Astrocyte of the hippocampus (primary cell): Measurements from ENCODE around the gene MAN1C1.
"Not testable (repeated sequence)": the region's sequence is repeated elsewhere in the genome, so short reads cannot be mapped to it uniquely, and the experiment has no call there.

Experiments
- DNase-seq: peaks from one replicate; pipeline ENCODE4 v3.0.0; 2011; ENCODE audit warnings: low read depth, low spot score

The MAN1C1 gene

DNA sequence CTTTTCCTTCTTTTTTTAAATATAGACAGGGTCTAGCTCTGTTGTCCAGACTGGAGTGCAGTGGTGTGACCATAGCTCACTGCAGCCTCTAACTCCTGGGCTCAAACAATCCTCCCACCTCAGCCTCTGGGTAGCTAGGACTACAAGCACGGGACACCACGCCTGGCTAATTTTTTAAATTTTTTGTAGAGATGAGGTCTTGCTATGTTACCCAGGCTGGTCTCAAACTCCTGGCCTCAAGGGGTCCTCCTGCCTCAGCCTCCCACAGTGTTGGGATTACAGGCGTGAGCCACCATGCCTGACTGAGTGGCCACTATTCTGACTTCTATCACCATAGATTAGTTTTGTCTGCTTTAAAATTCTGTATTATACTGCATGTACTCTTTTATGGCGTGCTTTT, 80.1 kb downstream of the MAN1C1 start:
- DNase-seq = not testable (repeated sequence)

DNA sequence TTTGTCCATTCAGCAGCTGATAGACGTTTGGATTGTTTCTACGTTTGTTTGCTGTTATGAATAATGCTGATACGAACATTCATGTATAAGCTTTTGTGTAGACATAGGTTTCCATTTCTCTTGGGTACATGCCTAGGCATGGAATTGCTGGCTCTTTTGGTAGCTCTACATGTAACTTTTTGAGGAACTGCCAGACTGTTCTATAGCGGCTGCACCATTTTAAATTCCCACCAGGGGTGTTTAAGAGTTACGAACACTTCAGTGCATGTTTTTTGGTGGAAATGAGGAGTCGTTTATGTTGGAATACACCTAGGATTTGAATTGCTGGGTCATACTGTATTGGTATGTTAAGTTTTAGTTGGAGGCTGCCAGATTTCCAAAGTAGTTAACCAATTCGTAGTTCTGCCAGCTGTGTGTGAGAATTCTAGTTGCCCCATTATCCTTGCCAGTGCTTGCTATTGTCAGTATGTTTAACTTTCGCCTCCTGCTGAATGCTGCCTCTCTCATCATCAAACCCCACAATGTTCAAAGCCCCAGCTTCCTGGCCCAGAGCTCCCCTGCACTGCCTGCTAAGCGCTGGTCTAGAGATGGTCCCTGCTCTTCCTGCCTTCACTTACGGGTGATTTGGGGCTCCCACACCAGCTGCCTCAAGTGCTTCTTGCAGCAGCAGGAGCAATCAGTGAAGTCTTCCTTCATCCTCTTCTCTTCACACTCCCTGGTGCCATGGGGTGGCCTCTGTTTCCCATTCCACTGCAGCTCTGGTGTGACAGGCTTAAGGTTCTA, 81.0 kb downstream of the MAN1C1 start:
- no peak for DNase-seq

DNA sequence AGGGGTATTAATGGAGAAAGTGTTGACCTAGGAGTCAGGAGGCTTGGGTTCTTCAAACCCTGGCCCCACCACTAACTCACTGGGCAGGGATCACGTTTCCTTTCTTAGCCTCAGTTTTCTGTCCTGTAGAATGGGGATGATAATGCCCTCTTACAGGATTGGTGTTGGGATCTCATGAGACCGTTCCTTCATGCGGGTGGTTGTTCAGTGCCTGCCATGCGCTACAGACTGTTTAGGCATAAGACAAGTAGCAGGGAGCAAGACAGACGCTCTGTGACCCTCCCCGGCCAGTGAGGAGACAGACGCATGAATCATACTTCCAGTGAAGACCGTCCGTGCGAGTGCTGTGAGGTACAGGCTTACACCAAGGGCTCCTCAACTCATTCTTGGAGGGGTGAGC, 81.7 kb downstream of the MAN1C1 start:
- no peak for DNase-seq

DNA sequence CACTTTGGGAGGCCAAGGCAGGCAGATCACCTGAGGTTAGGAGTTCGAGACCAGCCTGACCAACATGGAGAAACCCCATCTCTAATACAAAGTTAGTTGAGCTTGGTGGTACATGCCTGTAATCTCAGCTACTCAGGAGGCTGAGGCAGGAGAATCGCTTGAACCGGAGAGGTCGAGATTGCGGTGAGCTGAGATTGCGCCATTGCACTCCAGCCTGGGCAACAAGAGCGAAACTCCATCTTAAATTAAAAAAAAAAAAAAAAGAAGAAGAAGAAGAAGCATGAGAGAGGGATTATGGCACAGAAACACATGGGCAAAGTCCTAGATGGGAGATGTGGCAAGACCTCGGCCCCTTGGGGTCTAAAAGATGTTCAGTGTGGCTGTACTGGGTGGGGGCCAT, 82.5 kb downstream of the MAN1C1 start:
- not testable (repeated sequence) for DNase-seq

DNA sequence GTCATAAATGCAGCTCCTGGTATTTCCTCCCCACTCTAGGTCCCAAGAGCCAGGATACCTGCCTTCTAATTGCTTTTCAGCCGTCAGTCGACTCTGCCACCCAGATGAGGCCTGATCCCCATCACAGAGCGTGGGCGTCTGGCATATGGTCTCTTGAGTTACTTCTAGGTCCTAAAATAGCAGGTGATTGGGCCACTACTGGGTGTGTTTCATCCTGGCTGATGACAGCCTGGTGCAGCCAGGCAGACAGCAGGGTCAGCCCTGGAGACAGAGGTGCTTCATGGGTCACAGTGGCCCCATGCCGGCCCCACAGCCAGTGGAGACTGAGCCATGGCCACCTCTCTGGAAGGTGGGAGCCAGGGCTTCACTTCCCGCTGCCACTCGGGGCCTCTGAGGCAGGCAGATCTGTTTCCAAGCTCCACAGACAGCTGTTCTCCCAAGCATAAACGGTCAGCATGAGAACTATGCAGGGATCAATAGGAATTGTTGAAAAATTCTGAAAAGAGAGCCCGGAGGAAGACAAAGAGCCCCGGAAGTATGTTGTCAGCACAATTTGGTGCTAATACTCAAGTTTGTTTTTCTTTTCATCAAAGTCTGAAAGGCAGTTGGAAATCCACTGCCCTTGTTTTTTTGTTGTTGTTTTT, 83.0 kb downstream of the MAN1C1 start:
- DNase-seq = no peak

DNA sequence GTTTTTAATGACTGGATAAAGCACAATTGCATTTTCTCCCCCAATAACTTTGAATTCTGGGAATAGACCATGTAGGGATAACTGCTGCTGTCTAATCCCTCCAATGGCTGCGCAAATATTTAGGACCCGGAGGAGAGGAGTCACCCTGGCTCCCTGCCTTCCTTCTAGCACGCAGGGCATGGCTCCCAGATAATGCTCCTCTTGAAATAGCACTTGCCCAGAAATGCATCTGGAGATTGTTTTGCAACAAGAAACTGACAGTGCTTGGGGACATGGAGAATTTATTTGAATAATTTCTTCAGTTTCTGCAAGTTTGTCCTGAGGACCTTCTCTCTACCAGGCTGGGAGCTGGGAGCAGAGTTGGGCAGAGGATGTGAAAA, 83.5 kb downstream of the MAN1C1 start:
- peak; percentile 39 for DNase-seq

DNA sequence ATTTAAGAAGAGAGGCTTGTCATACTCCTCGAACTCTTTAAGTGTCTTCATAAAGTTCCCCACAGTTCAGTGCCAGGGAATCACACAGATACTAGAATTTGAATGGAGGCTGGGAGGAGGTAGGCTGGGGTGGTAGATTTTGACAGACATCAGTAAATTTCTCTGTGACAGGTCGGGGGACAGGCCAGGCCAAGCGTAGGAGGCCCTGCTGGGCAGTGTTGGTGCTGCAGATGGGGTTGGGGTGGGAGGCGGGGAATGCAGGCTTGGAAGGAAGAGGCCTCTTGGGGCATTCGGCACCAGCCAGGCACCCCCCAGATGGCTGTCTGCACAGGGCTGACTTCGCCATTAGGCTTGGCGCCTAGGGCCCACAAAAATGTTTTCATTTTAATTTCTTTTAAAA, 84.0 kb downstream of the MAN1C1 start:
- no peak for DNase-seq

DNA sequence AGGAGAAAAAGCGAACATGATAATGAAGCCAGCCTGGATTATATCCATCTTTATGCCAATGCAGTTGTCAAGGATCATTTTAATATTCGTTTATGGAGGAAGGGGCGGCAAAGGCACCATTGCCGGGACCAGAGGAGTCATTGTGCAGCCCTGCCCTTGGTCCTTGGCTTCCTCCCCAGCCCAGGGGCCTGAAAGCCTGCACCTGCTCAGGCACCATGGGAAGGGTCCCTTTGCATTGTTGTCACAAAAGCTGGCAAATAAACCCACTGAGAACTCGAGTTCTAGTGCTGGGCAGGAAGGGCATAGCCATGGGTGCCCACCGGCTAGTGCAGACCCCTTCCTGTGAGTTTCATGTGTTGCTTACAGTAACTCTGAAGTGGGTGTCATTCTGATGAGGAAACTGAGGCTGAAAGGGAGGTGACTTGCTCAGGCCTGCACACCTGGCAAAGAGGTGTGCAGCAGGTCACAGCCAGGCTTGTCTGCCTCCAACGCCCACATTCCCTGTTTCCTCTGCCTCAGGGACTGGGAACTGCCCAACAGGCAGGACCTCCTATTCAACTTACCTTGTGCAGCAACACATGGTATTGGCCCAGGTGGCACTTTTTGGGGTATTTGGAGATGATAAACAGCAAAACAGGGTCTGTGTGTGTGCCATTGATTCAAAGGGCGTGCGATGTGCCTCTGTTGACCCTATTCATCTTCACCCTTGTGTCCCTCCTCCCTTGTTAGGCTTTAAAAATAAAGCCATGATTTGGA, 84.6 kb downstream of the MAN1C1 start:
- DNase-seq = no peak

DNA sequence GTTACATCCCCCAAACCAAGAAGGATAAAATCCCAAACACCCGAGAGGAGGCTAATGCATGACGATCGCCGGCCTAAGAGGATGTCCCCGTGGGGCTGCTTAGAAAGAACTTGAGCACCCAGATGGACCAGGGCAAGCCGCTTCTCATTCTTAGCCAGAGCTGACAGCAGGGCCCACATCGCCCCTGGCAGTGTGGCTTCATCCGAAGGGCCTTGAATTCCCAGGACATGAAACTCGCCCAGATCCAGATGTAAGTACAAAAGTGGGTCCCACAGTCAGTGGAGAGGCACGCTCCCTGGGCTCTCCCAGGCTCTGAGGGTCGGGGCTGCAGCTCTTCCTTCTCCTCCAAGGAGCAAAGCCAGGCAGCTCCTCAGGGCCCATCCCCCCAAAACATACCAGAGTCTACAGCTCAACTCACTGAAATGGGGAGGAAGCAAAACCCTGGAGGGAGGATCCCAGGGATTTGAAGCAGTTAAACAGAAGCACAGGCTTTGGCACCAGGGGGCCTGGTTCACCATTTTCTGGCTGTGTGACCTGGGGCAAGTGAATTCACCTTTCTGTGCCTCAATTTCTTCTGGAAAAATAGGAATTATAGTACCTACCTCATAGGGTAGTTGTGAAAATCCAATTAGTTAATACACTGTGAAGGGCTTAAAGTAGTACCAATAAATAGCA, 85.6 kb downstream of the MAN1C1 start:
- DNase-seq = no peak

DNA sequence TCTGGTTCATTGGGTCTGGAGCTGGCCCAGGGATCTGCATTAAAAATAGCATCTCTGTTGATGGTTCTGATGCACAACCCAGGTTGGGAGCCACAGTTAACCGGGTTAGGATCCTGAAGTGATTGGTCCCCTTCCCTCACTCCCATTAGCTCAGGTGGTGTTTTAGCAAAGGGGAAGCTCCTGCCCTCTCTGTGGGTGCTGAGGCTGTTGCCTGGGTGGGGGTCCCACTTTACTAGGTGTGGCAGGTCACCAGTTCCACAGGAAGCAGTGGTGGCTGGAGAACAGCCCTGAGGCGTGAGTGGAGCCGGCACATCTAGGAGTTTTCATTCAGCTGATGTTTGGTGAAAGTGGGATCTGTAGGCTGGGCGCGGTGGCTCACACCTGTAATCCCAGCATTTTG, 86.5 kb downstream of the MAN1C1 start:
- DNase-seq = no peak

DNA sequence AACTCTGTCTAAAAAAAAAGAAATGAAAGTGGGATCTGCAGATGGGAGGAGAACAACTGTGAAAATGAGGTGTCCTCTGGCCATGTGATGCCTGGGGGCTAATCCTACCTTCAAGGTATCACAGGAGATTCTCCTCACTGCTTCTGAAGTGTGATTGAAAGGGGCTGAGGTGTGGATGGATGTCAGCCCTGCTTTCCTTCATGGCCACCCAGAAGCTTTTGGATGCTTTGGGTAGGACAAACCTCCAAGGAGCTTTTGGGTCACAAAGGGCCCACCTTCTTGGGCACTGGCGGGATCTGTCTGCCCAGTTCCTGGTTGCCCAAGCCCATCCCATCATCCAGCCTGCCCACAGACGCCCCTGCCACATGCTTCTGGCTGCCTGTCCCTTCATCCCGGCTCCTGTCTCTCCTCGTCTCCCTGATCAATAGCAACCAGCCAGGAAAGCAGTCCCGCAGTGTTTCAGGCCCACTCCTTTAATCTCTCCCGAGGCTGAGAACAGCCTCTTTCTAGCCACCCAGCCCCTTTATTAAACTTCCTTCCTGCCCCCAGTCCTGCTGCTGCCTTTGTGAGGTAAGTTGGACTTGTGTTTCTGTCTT, 87.2 kb downstream of the MAN1C1 start:
- DNase-seq = no peak

DNA sequence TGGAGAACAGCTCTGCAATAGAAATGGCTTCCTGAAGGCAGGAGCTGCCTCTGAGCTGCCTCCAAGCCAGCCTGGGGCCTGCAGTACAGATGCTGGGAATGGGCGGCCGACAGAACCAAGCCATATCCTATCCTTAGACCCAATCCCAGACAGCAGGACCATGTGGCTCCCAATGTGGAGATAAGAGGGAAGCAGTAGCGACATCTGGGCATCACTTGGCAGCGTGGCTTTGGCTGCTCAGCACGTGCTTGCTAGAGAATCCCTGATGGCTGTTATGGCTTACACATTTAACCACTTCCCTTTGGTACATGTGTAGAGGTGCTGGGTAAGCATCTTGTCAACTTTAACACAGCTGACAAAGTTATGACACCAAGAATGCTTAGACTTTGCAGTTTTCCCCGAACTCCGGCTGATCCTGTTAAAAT, 87.7 kb downstream of the MAN1C1 start:
- no peak for DNase-seq

DNA sequence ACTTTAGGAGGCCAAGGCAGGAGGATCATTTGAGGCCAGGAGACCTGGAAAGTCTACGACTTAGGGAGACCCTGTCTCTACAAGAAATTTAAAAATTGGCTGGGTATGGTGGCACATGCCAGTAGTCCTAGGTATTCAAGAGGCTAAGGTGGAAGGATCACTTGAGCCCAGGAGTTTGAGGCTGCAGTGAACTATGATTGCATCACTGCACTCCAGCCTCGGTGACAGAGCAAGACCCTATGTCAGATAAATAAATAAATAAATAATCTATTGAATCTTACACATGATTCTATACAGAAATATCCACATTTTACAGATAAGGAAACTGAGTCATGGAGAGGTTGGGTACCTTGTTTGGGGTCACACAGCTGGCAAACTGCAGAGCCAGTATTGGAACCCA, 89.1 kb downstream of the MAN1C1 start:
- no peak for DNase-seq

DNA sequence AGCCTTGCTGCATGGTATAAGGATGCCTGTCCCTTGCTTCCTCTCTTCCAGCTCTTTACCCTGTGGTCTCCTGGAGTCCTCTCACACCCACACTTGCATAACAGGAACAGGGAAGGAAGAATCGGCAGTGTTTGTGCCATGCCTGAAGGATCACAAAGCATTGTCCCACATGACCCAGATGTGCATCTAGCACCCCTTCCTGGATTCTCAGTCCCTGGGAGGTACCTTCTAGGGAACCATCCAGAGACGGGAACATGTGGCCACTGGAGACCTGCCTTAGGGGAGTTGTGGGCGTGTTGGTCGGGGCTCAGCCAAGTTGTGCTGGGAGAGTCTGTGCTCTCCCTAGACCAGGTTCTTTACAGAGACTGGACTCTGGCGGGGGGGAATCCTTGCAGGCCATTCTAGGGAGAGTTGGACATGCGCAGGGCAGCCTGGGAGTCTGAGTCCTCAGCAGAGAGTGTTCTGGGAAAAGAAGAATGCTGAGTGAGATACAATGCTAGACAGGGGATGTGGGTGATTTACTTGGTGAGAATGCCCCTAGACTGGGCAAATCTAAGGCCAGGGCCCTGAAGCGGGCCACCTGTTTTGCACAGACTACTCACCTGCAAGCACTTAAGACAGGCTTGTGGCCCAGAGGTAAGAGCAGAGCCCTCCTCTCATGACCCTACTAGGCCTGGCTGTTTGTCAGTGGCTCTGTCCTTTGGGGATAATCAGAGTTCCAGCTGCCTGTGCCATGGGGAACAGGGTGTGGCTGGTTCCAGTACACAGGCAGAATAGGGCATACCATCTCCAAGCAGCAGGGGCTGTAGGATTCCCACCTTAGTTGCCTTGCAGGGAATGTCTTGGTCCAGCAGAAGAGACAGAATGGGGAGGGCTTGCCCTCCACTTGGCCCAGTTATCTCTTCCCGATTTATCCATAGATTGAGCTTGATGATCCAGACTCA, 89.8 kb downstream of the MAN1C1 start:
- no peak for DNase-seq

DNA sequence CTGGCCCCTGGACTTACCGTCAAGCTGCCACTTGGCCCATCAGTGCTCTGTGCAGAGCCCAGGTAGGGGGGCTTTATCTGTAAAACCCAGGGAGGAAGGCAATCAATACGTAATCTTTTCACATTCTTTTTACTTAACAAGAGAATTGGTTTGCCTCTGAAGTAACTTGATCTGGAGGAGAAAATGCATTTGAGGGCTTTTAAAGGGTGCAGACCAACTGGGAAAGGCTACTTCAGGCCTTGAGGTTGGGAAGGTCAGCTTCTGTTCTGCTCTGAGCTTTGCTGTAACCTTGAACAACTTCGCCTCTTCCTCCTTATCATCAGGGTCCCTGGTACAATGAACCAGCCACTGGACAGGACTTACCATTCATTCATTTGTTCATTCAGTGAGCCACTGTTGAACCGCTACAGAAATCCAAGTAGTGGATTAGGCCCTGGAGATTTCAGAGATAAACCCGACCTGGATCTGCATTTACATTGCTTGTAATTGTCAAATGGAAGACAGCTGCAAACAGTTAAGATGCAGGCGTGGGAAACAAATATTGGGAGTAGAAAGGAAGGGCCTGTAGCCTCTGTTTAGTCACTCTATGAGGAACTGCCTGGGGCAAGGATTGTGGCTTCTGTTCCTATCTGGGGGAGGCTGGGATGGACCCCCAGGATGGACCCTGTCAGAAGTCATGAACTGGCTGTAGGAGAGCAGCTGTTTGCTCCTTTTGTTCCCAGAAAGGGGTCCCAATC, 90.9 kb downstream of the MAN1C1 start:
- DNase-seq = no peak

DNA sequence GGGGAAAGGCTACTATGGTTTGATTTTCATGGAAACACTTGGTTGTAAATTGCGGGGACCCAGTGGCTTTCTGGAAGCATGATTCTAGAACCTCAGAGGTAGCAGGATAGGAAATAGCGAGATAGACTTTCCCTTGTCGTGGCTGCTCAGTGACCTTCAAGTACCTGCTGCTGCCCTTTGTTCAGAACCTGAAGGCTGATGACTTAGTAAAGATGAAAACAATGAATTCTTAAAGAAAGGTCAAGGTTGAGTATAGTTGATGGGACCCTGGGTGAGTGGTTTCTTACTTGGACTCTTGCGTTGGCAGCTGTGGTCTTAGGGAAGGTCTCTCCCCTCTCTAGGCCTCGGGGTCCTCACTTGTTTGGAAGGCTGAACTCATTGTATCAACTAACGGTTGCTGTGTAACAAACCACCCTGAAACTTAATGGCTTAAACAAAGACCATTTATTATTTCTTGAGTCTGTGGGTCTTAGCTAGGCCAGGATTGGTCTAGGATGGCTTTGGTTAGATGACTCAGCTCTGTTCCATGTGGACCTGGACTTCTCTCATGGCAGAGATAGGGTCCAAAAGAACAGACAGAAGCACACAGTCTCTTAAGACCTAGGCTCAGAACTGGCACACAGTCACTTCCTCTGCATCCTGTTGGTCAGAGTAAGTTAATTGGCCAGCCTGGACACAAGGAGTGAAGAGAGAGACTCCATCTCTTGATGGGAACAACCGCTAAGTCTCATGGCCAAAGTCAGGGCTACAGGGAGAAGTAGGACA, 94.2 kb downstream of the MAN1C1 start:
- no peak for DNase-seq

DNA sequence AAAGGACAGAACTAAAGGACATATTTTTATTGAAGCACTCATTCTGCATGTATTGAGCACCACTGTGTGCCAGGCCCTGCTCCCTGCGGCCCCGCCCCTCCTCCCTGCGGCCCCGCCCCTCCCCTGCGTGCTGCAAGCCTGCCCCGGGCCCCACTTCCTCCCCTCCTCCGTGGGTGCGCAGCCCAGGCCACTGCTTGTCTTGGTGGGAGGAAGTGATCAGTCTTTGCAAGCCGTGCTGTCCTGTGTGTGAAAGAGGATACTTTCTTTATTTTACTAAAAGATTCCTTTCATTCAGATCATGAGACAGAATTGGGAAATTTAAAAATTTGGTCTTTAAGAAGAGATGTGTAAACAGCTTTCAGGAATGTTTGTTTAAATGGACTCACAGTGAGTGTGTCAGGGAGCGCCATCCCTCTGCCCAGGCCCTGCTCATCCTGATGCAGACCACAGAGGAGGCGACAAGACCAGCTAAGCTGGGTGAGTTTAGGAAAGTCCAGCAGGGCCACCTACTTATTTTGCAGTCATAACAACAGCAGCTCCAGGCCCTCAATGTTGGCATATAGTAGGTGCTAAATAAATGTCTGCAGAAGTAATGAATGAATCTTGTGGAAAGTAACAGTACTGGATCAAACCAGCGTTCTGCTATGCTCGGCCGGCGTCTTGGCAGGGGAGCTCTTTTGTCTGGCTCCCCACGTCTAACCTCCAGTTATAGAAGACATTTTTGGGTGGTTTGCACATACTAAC, 95.1 kb downstream of the MAN1C1 start:
- DNase-seq = no peak

DNA sequence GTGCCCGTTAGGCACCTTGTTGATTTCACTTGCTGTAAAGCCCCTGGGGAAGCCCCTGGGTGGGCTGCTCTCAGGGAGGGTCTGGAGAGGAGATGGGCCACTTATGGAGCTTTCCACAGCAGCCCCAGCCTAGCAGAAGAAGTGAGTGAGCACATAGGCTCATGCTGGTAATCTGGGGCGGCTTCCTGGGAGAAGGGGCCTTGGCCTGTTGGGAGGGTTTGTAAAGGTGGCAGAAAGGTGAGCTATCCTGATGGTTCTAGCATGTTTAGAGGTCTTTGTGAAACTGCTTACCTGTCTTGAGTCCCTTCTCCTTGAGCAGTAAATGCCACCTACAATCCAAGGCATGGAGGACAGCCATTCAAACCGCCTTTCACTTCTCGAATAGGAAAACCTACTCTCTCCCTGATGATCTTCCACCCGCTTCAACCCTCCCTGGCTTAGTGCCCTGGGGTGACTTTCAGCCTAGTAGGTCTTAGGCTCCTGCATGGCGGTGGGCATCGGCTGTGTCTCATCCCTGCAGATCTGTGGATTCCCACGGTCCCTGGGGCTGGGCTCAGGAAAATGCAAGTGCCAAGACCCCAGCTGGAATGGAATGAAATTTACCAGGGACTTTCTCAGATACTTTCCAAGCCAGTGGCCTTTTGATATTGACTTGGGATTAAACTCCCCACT, 95.8 kb downstream of the MAN1C1 start:
- DNase-seq = no peak
